HCT116 (cell line): ENCODE measurements around the gene SNCAIP. TPM values are rescaled to one million over a fixed set of nuclear protein-coding genes. Genes with fewer than 3 reads are reported as not detected.

Experiments used
- ATAC-seq: fragments of 200-7000 bp; cut with Tn5 transposase; 2 replicates; pipeline ENCODE4 v1.9.1; 2020; ENCODE audit warnings: mild to moderate bottlenecking, moderate library complexity
- BruUV-seq: library from RNA; stranded (reverse); fragments of 400-500 nt; replicated peaks from 2 replicates; lab custom pipeline; 2021; lab: Mats Ljungman, UMichigan
- CTCF ChIA-PET: fragments of 300-600 bp; sonication (Branson Sonifier 250); formaldehyde crosslinking; loops from one replicate; lab custom pipeline; 2021; ENCODE audit warnings: antibody characterized with exemption; lab: Charles Lee
- POLR2A ChIA-PET: fragments of 300-600, 350-600 bp; sonication (Branson Sonifier 250); formaldehyde crosslinking; loops from one replicate; lab custom pipeline; 2021; ENCODE audit warnings: antibody characterized with exemption; lab: Charles Lee
- RAD21 ChIA-PET, 2 experiments: fragments of 300-600 bp; sonication (Branson Sonifier 250); formaldehyde crosslinking; loops; one replicate each; lab custom pipeline; 2023; ENCODE audit warnings: low total read pairs in 2 of 2; ENCODE audit not compliant: uncharacterized antibody in 2 of 2, unreplicated experiment in 2 of 2, low non-redundant PET in 1 of 2; lab: Charles Lee
- DNase-seq: peaks from one replicate; pipeline ENCODE4 v3.0.0-alpha.2; 2010; ENCODE audit warnings: low read depth, low spot score
- H2AFZ ChIP-seq: fragments of 200-600 bp; shearing (Covaris generic), sonication (generic); 2 replicates; pipeline ENCODE4 v1.6.1; 2017; ENCODE audit warnings: low read depth, mixed run types, mixed read lengths, antibody characterized with exemption, low read length; ENCODE audit not compliant: poor library complexity, severe bottlenecking
- H3K27ac ChIP-seq: 2 replicates; pipeline ENCODE4 v1.5.1; 2012; ENCODE audit warnings: low read depth, low read length
- H3K27me3 ChIP-seq: fragments of 200-600 bp; sonication (generic); 2 replicates; pipeline ENCODE4 v1.6.1; 2016; ENCODE audit warnings: mixed run types, low read length, mixed read lengths; ENCODE audit not compliant: insufficient read depth
- H3K36me3 ChIP-seq, 2 experiments: fragments of 200-500 bp in 1 of 2; fragments of 200-600 bp in 1 of 2; sonication (Bioruptor generic) in 1 of 2; sonication (generic) in 1 of 2; 2 replicates each; pipeline versions ENCODE4 v1.5.1 to v1.6.1; 2014 to 2016; ENCODE audit warnings: low read length in 2 of 2, inconsistent platforms in 1 of 2, mixed read lengths in 1 of 2, mixed run types in 1 of 2; ENCODE audit not compliant: insufficient read depth in 2 of 2, control insufficient read depth in 1 of 2
- H3K4me1 ChIP-seq, 2 experiments: fragments of 200-600 bp in 1 of 2; sonication (generic) in 1 of 2; 2 replicates each; pipeline versions ENCODE4 v1.5.1 to v1.6.1; 2012 to 2017; ENCODE audit warnings: low read length in 2 of 2, inconsistent platforms in 1 of 2, mild to moderate bottlenecking in 1 of 2, mixed read lengths in 1 of 2, mixed run types in 1 of 2, moderate library complexity in 1 of 2; ENCODE audit not compliant: insufficient read depth in 2 of 2, control insufficient read depth in 1 of 2
- H3K4me2 ChIP-seq: fragments of 200-600 bp; sonication (generic); 2 replicates; pipeline ENCODE4 v1.6.1; 2017; ENCODE audit warnings: mixed run types, low read length, mixed read lengths
- H3K4me3 ChIP-seq, 2 experiments: fragments of 200-600 bp in 1 of 2; sonication (generic) in 1 of 2; replicated peaks in 1 of 2; 2 replicates each; pipeline ENCODE4 v1.5.1; 2011 to 2016; ENCODE audit warnings: low read length in 2 of 2, control low read depth in 1 of 2, low read depth in 1 of 2, mild to moderate bottlenecking in 1 of 2, mixed read lengths in 1 of 2, mixed run types in 1 of 2
- H3K79me2 ChIP-seq: fragments of 200-600 bp; sonication (generic); 2 replicates; pipeline ENCODE4 v1.6.1; 2017; ENCODE audit warnings: mild to moderate bottlenecking, mixed run types, low read length, moderate library complexity, mixed read lengths; ENCODE audit not compliant: insufficient read depth
- H3K9ac ChIP-seq: fragments of 200-600 bp; sonication (generic); 2 replicates; pipeline ENCODE4 v1.6.1; 2016; ENCODE audit warnings: low read length, mixed read lengths
- H3K9me2 ChIP-seq: fragments of 200-600 bp; sonication (generic), shearing (Covaris generic); 2 replicates; pipeline ENCODE4 v1.6.1; 2017; ENCODE audit warnings: mixed run types, mild to moderate bottlenecking, moderate library complexity; ENCODE audit not compliant: insufficient read depth
- H3K9me3 ChIP-seq, 2 experiments: fragments of 200-500 bp in 1 of 2; fragments of 200-600 bp in 1 of 2; sonication (Bioruptor generic) in 1 of 2; sonication (generic) in 1 of 2; 2 replicates each; pipeline ENCODE4 v1.6.1; 2014 to 2017; ENCODE audit warnings: low read length in 2 of 2, mixed read lengths in 2 of 2, inconsistent platforms in 1 of 2, low read depth in 1 of 2, mild to moderate bottlenecking in 1 of 2, mixed run types in 1 of 2, moderate library complexity in 1 of 2; ENCODE audit not compliant: control insufficient read depth in 1 of 2, insufficient read depth in 1 of 2
- H4K20me1 ChIP-seq: fragments of 200-600 bp; sonication (generic), shearing (Covaris generic); 2 replicates; pipeline ENCODE4 v1.6.1; 2017; ENCODE audit warnings: mixed run types, mild to moderate bottlenecking, moderate library complexity; ENCODE audit not compliant: insufficient read depth
- ATF3 ChIP-seq: IDR thresholded peaks from 2 replicates; pipeline ENCODE4 v1.6.1; 2012
- CBX3 ChIP-seq: IDR thresholded peaks from 2 replicates; pipeline ENCODE4 v1.6.1; 2012; ENCODE audit warnings: low read depth
- CEBPB ChIP-seq: IDR thresholded peaks from 2 replicates; pipeline ENCODE4 v1.6.1; 2012; ENCODE audit warnings: low read depth
- EGR1 ChIP-seq: IDR thresholded peaks from 2 replicates; pipeline ENCODE4 v1.6.1; 2012; ENCODE audit warnings: low read depth
- ELF1 ChIP-seq: IDR thresholded peaks from 2 replicates; pipeline ENCODE4 v1.6.1; 2012; ENCODE audit warnings: low read depth, borderline replicate concordance
- EZH2 ChIP-seq: fragments of 200-600 bp; sonication (generic); IDR thresholded peaks from 2 replicates; pipeline ENCODE4 v1.6.1; 2017; ENCODE audit warnings: antibody characterized with exemption, mixed run types
- EZH2phosphoT487 ChIP-seq: fragments of 200-600 bp; IDR thresholded peaks from 2 replicates; pipeline ENCODE4 v1.6.1; 2018; ENCODE audit warnings: antibody characterized with exemption, borderline replicate concordance
- RAD21 ChIP-seq: IDR thresholded peaks from 2 replicates; pipeline ENCODE4 v1.6.1; 2012; ENCODE audit warnings: low read depth, mild to moderate bottlenecking
- REST ChIP-seq: IDR thresholded peaks from 2 replicates; pipeline ENCODE4 v1.6.1; 2012; ENCODE audit warnings: low read depth
- SIN3A ChIP-seq: IDR thresholded peaks from 2 replicates; pipeline ENCODE4 v1.6.1; 2012; ENCODE audit warnings: low read depth
- SP1 ChIP-seq: IDR thresholded peaks from 2 replicates; pipeline ENCODE4 v1.6.1; 2012; ENCODE audit warnings: low read depth
- SRF ChIP-seq: IDR thresholded peaks from 2 replicates; pipeline ENCODE4 v1.6.1; 2012; ENCODE audit warnings: low read depth
- TCF7L2 ChIP-seq: IDR thresholded peaks from 2 replicates; pipeline ENCODE4 v1.7.0; 2011; ENCODE audit warnings: borderline replicate concordance, inconsistent platforms; ENCODE audit not compliant: insufficient read depth, insufficient read length; ENCODE audit errors: extremely low read depth
- YY1 ChIP-seq: IDR thresholded peaks from 2 replicates; pipeline ENCODE4 v1.6.1; 2011; ENCODE audit warnings: low read length, low read depth, moderate library complexity, mild to moderate bottlenecking; ENCODE audit not compliant: insufficient replicate concordance; ENCODE audit errors: extremely low read depth
- ZFX ChIP-seq: fragments of 450-650 bp; IDR thresholded peaks from 2 replicates; pipeline ENCODE4 v1.6.1; 2017
- ZNF274 ChIP-seq: fragments of 200-500 bp; sonication (Bioruptor generic); IDR thresholded peaks from 2 replicates; pipeline ENCODE4 v1.6.1; 2014; ENCODE audit warnings: mild to moderate bottlenecking, low read depth, low read length, inconsistent platforms
- intact Hi-C: fragments of 100-400 bp; cut with micrococcal nuclease; formaldehyde crosslinking; loops from 2 replicates; pipeline ENCODE4 v1.10.0; 2022
- total RNA-seq: library from RNA; stranded (reverse); gene quantifications from one replicate; pipeline ENCODE4 v1.2.1, GENCODE V29; 2021; ENCODE audit not compliant: unreplicated experiment
- TF ChIP-seq, protein P1 (sequence below): IDR thresholded peaks from 2 replicates; pipeline ENCODE4 v1.6.1; 2011; ENCODE audit warnings: mild to moderate bottlenecking, low read length, moderate library complexity; ENCODE audit not compliant: insufficient replicate concordance; ENCODE audit errors: extremely low read depth

The SNCAIP gene
- total RNA-seq, 1 experiment from 2014 or later: not detected

- H3K4me3 ChIP-seq: no peak overlapping the region
- no peaks in the 10 kb centered on the region for H3K36me3 ChIP-seq
- H2AFZ ChIP-seq: no peak overlapping the region
- no TSS peak for BruUV-seq
- ChIA-PET RAD21 (no interaction called here), CTCF (interaction anchor here (1.5 kb wide), 1 partner anchor 36 kb away, joined by 3 read pairs; no protein-coding TSS in a partner anchor), POLR2A (no interaction called here)
- ATAC-seq (no peak), DNase-seq (no peak)
- intact Hi-C loops: no loop called here
- H3K79me2 ChIP-seq: no peaks in the 10 kb centered on the region
- TF ChIP-seq ATF3: no peak
- no peak for TF ChIP-seq CBX3
- TF ChIP-seq REST: no peak
- no peak for TF ChIP-seq SRF
- no peak for TF ChIP-seq SP1
- TF ChIP-seq ZNF274: no peak
- no peak for TF ChIP-seq TCF7L2
- no peak for TF ChIP-seq ELF1
- TF ChIP-seq ZFX: no peak
- TF ChIP-seq, protein P1, sequence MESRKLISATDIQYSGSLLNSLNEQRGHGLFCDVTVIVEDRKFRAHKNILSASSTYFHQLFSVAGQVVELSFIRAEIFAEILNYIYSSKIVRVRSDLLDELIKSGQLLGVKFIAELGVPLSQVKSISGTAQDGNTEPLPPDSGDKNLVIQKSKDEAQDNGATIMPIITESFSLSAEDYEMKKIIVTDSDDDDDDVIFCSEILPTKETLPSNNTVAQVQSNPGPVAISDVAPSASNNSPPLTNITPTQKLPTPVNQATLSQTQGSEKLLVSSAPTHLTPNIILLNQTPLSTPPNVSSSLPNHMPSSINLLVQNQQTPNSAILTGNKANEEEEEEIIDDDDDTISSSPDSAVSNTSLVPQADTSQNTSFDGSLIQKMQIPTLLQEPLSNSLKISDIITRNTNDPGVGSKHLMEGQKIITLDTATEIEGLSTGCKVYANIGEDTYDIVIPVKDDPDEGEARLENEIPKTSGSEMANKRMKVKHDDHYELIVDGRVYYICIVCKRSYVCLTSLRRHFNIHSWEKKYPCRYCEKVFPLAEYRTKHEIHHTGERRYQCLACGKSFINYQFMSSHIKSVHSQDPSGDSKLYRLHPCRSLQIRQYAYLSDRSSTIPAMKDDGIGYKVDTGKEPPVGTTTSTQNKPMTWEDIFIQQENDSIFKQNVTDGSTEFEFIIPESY: no peak
- TF ChIP-seq EGR1: no peak
- no peak for TF ChIP-seq SIN3A
- TF ChIP-seq CEBPB: no peak
- TF ChIP-seq EZH2phosphoT487: no peak
- no peak for TF ChIP-seq RAD21
- TF ChIP-seq YY1: no peak
- TF ChIP-seq EZH2: no peak
- H3K9me2 ChIP-seq: no peaks in the 10 kb centered on the region
- H3K9ac ChIP-seq: no peak overlapping the region
- no peaks in the 10 kb centered on the region for H4K20me1 ChIP-seq
- no peak overlapping the region for H3K4me2 ChIP-seq
- no peaks in the 10 kb centered on the region for H3K9me3 ChIP-seq
- H3K27me3 ChIP-seq: no peaks in the 10 kb centered on the region
- no peak overlapping the region for H3K27ac ChIP-seq
- no peaks in the 10 kb centered on the region for H3K4me1 ChIP-seq
Measured at GRCh38 chr5:122457178-122457826, 145.3 kb downstream of the SNCAIP start.
